Fibroblast of lung (primary cell): ENCODE measurements around the gene MAP7D2. TPM values are rescaled to one million over a fixed set of nuclear protein-coding genes. Genes with fewer than 3 reads are reported as not detected.

Source experiments
- DNase-seq, 2 donors: peaks; one replicate each; pipeline versions ENCODE4 v3.0.0 to v3.0.0-alpha.2; 2010; ENCODE audit warnings: low read depth in 2 of 2
- H2AFZ ChIP-seq: 2 replicates; pipeline ENCODE4 v1.5.1; 2012; ENCODE audit warnings: low read length, control low read depth, inconsistent platforms
- H3K27ac ChIP-seq: 2 replicates; pipeline ENCODE4 v1.5.1; 2011; ENCODE audit warnings: low read length, control low read depth; ENCODE audit not compliant: insufficient read depth
- H3K27me3 ChIP-seq: 2 replicates; pipeline ENCODE4 v1.5.1; 2011; ENCODE audit warnings: mild to moderate bottlenecking, low read length; ENCODE audit not compliant: control insufficient read depth, insufficient read depth
- H3K36me3 ChIP-seq: 2 replicates; pipeline ENCODE4 v1.5.1; 2011; ENCODE audit warnings: low read length; ENCODE audit not compliant: control insufficient read depth, insufficient read depth
- H3K4me1 ChIP-seq: 2 replicates; pipeline ENCODE4 v1.5.1; 2011; ENCODE audit warnings: low read length; ENCODE audit not compliant: control insufficient read depth, insufficient read depth; ENCODE audit errors: extremely low read depth
- H3K4me2 ChIP-seq: 2 replicates; pipeline ENCODE4 v1.5.1; 2011; ENCODE audit warnings: low read length, control low read depth; ENCODE audit not compliant: insufficient read depth; ENCODE audit errors: extremely low read depth
- H3K4me3 ChIP-seq, 4 experiments: fragments of 200-600 bp in 1 of 4; sonication (generic) in 1 of 4; replicated peaks in 1 of 4; 2 replicates each; pipeline ENCODE4 v1.5.1; 2011 to 2016; ENCODE audit warnings: low read length in 4 of 4, low read depth in 3 of 4, mild to moderate bottlenecking in 3 of 4, control low read depth in 2 of 4, inconsistent platforms in 1 of 4, mixed read lengths in 1 of 4; ENCODE audit not compliant: insufficient read depth in 1 of 4; ENCODE audit errors: control extremely low read depth in 1 of 4
- H3K79me2 ChIP-seq: 2 replicates; pipeline ENCODE4 v1.5.1; 2012; ENCODE audit warnings: mild to moderate bottlenecking, low read length, inconsistent platforms; ENCODE audit not compliant: control insufficient read depth, insufficient read depth
- H3K9ac ChIP-seq: 2 replicates; pipeline ENCODE4 v1.5.1; 2011; ENCODE audit warnings: mild to moderate bottlenecking, low read length, control low read depth; ENCODE audit not compliant: insufficient read depth
- H3K9me3 ChIP-seq: 2 replicates; pipeline ENCODE4 v1.5.1; 2012; ENCODE audit warnings: low read depth, low read length; ENCODE audit not compliant: control insufficient read depth, insufficient read depth
- H4K20me1 ChIP-seq: 2 replicates; pipeline ENCODE4 v1.5.1; 2011; ENCODE audit warnings: low read length; ENCODE audit not compliant: control insufficient read depth, insufficient read depth; ENCODE audit errors: extremely low read depth
- CTCF ChIP-seq, 2 donors: IDR thresholded peaks in 1 of 2; conservative IDR thresholded peaks in 1 of 2; 1 replicate in 1 of 2; 2 replicates in 1 of 2; pipeline ENCODE4 v1.5.1; 2011 to 2012; ENCODE audit warnings: low read length in 2 of 2, control low read depth in 1 of 2, inconsistent platforms in 1 of 2, low read depth in 1 of 2, mild to moderate bottlenecking in 1 of 2
- EZH2 ChIP-seq: IDR thresholded peaks from 2 replicates; pipeline ENCODE4 v1.5.1; 2012; ENCODE audit warnings: low read length, control low read depth, mild to moderate bottlenecking; ENCODE audit errors: missing control alignments
- polyA plus RNA-seq, 2 donors: library from polyadenylated mRNA; depleted of rRNA in 1 of 2; stranded (reverse) in 1 of 2; unstranded in 1 of 2; fragments of >200 nt; gene quantifications; 2 replicates each; pipeline ENCODE4 v1.2.1, GENCODE V29; 2011 to 2012; ENCODE audit warnings: missing spikeins in 1 of 2
- total RNA-seq: library from RNA; depleted of rRNA; stranded (reverse); fragments of >200 nt; gene quantifications from 2 replicates; pipeline ENCODE4 v1.2.1, GENCODE V29; 2014

MAP7D2 gene
- total and polyA plus RNA-seq, 2 donors (not counting 1 experiment from before 2014, with no cell fraction given) = under 0.01 to 0.26 TPM

- H4K20me1 ChIP-seq = no peaks in the 10 kb centered on the region
- no peak for DNase-seq
- H3K9ac ChIP-seq = no peak overlapping the region
- H3K36me3 ChIP-seq = peaks cover 2% of the 10 kb centered on the region
- H3K4me1 ChIP-seq = no peaks in the 10 kb centered on the region
- no peak overlapping the region for H3K27ac ChIP-seq
- no peak for TF ChIP-seq EZH2
- TF ChIP-seq CTCF (conservative IDR thresholded peaks at IDR 0.05 in 1 of 2, IDR thresholded peaks at IDR 0.05 in 1 of 2; ENCODE audit: low read depth in 1 of 2, low read length in 2 of 2) = no peak
- no peaks in the 10 kb centered on the region for H3K9me3 ChIP-seq
- H2AFZ ChIP-seq = no peak overlapping the region
- H3K79me2 ChIP-seq = peaks cover 43% of the 10 kb centered on the region
- no peak overlapping the region for H3K4me3 ChIP-seq
- H3K27me3 ChIP-seq = no peaks in the 10 kb centered on the region
- no peak overlapping the region for H3K4me2 ChIP-seq
These were observed 19.2 kb upstream of the MAP7D2 start for GRCh38 chrX:20135944-20136343.

GRCh38 chrX:20132666-20133065 is 16.0 kb upstream of the MAP7D2 start:
- no peak overlapping the region for H3K27ac ChIP-seq
- TF ChIP-seq CTCF (conservative IDR thresholded peaks at IDR 0.05 in 1 of 2, IDR thresholded peaks at IDR 0.05 in 1 of 2; ENCODE audit: low read depth in 1 of 2, low read length in 2 of 2) (no peak), EZH2 (no peak)
- H3K4me3 ChIP-seq = no peak overlapping the region
- no peak overlapping the region for H3K9ac ChIP-seq
- no peaks in the 10 kb centered on the region for H3K4me1 ChIP-seq
- H2AFZ ChIP-seq = no peak overlapping the region
- DNase-seq = no peak
- no peaks in the 10 kb centered on the region for H4K20me1 ChIP-seq
- no peaks in the 10 kb centered on the region for H3K27me3 ChIP-seq
- no peaks in the 10 kb centered on the region for H3K9me3 ChIP-seq
- peaks cover 13% of the 10 kb centered on the region for H3K79me2 ChIP-seq
- H3K36me3 ChIP-seq = peaks cover under 1% of the 10 kb centered on the region
- H3K4me2 ChIP-seq = no peak overlapping the region

DNA sequence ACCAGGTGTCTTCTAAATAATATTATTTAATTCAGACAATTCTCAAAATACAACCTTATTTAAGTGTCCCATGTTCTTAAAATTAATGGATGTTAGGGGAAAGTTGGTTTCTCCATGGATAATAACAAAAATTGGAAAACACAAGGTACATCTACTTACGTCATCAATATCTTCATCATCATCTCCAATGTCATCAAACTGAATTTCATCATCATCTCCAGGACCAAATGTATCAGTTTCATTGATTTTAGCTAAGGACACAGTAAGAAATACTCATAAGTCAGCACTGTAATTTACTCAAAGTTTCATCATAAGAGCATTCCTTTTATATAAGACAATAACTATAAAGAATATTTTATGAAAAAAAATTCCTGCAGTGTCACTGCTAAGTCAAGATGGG is 13.7 kb upstream of the MAP7D2 start:
- no peak overlapping the region for H3K27ac ChIP-seq
- DNase-seq = peak in 1 of 2 donors; percentile 43
- TF ChIP-seq EZH2 (no peak), CTCF (conservative IDR thresholded peaks at IDR 0.05 in 1 of 2, IDR thresholded peaks at IDR 0.05 in 1 of 2; ENCODE audit: low read depth in 1 of 2, low read length in 2 of 2) (no peak)

More for the DNA sequence above, 13.7 kb upstream of the MAP7D2 start:
- Histone ChIP-seq H3K27me3 (no peaks in the 10 kb centered on the region), H3K9ac (no peak overlapping the region), H3K36me3 (no peaks in the 10 kb centered on the region), H3K79me2 (no peaks in the 10 kb centered on the region), H3K4me2 (no peak overlapping the region), H4K20me1 (no peaks in the 10 kb centered on the region), H3K4me1 (no peaks in the 10 kb centered on the region), H3K9me3 (no peaks in the 10 kb centered on the region), H3K4me3 (no peak overlapping the region), H2AFZ (no peak overlapping the region)
